GM18861 (cell line): Measurements from ENCODE around the gene STAMBPL1.

Source experiments
- ATAC-seq: cut with Tn5 transposase; IDR thresholded peaks from one replicate; pipeline ENCODE4 v1.9.1; 2021; ENCODE audit not compliant: unreplicated experiment

The STAMBPL1 gene

GRCh38 chr10:88946200-88946599 lies 66.2 kb downstream of the STAMBPL1 start:
- ATAC-seq = no peak

GRCh38 chr10:88946965-88947590 lies 67.0 kb downstream of the STAMBPL1 start:
- no peak for ATAC-seq

GRCh38 chr10:88949051-88949450 lies 69.0 kb downstream of the STAMBPL1 start:
- ATAC-seq = no peak

GRCh38 chr10:88949912-88950837 lies 70.1 kb downstream of the STAMBPL1 start:
- no peak for ATAC-seq

GRCh38 chr10:88952647-88953111 lies 72.6 kb downstream of the STAMBPL1 start, which contains the start of gene ACTA2:
ACTA2 (minus strand) TSS chr10:88952773; CDS start chr10:88948930, 3,843 bp downstream.
- ATAC-seq = no peak

- no peak for ATAC-seq
Measured at GRCh38 chr10:88953662-88954061, 73.6 kb downstream of the STAMBPL1 start.

- ATAC-seq = no peak
Measured at GRCh38 chr10:88954458-88955083, 74.5 kb downstream of the STAMBPL1 start.

GRCh38 chr10:88957381-88957780 lies 77.3 kb downstream of the STAMBPL1 start:
- ATAC-seq = no peak

GRCh38 chr10:88958721-88959120 lies 78.7 kb downstream of the STAMBPL1 start:
- no peak for ATAC-seq

- ATAC-seq = no peak
Measured at GRCh38 chr10:88960802-88961201, 80.8 kb downstream of the STAMBPL1 start.

GRCh38 chr10:88961266-88961665 lies 81.2 kb downstream of the STAMBPL1 start:
- ATAC-seq = no peak

- no peak for ATAC-seq
Measured at GRCh38 chr10:88962336-88962735, 82.3 kb downstream of the STAMBPL1 start.

GRCh38 chr10:88963318-88963717 lies 83.3 kb downstream of the STAMBPL1 start:
- ATAC-seq = no peak

- no peak for ATAC-seq
Measured at GRCh38 chr10:88964360-88964759, 84.3 kb downstream of the STAMBPL1 start.

GRCh38 chr10:88964869-88965415 lies 84.9 kb downstream of the STAMBPL1 start:
- ATAC-seq = no peak

GRCh38 chr10:88966797-88967196 lies 86.8 kb downstream of the STAMBPL1 start:
- no peak for ATAC-seq

GRCh38 chr10:88968391-88968790 lies 88.3 kb downstream of the STAMBPL1 start:
- no peak for ATAC-seq

- no peak for ATAC-seq
Measured at GRCh38 chr10:88971221-88972061, 91.4 kb downstream of the STAMBPL1 start.
